Measurements from ENCODE around the gene KCNC2.

GRCh38 chr12:75065482-75065881, 144.2 kb downstream of the KCNC2 start:
- no peak for TF ChIP-seq POLR2A (IDR thresholded peaks at IDR 0.05; ENCODE audit: low read depth, low read length)
- no peak for TF ChIP-seq POLR2AphosphoS5 (IDR thresholded peaks at IDR 0.05; ENCODE audit: low read depth, low read length)
- TF ChIP-seq TAF1 (IDR thresholded peaks at IDR 0.05; ENCODE audit: borderline replicate concordance, low read depth, low read length), result no peak

All from GM12892 (cell line).